HepG2 (cell line): ENCODE measurements around the gene RERE. TPM values are rescaled to one million over a fixed set of nuclear protein-coding genes. Genes with fewer than 3 reads are reported as not detected.

ENCODE experiments used
- ARNTL ChIP-seq: sonication (generic); formaldehyde crosslinking; IDR thresholded peaks from 2 replicates; pipeline ENCODE4 v1.4.0; 2020; ENCODE audit warnings: mild to moderate bottlenecking, missing genetic modification reagents
- EHMT2 ChIP-seq: fragments of 200-600 bp; sonication (generic); IDR thresholded peaks from 2 replicates; pipeline ENCODE4 v1.7.0; 2017; ENCODE audit warnings: antibody characterized with exemption, low read depth, low read length, borderline replicate concordance
- EZH2 ChIP-seq: conservative IDR thresholded peaks from 2 replicates; pipeline ENCODE4 v1.6.1; 2012; ENCODE audit warnings: mild to moderate bottlenecking, low read depth, low read length, moderate library complexity
- FOXJ3 ChIP-seq: sonication (generic); formaldehyde crosslinking; IDR thresholded peaks from 2 replicates; pipeline ENCODE4 v1.4.0; 2020; ENCODE audit warnings: missing genetic modification reagents, mild to moderate bottlenecking, borderline replicate concordance
- HDAC2 ChIP-seq: sonication (generic); formaldehyde crosslinking; IDR thresholded peaks from 2 replicates; pipeline ENCODE4 v1.4.0; 2020; ENCODE audit warnings: missing genetic modification reagents
- HNRNPUL1 ChIP-seq: fragments of 200-400 bp; formaldehyde crosslinking; IDR thresholded peaks from 2 replicates; pipeline ENCODE4 v1.6.1; 2017; ENCODE audit warnings: low read depth, mild to moderate bottlenecking, low read length, moderate library complexity
- IRF2 ChIP-seq: IDR thresholded peaks from 2 replicates; pipeline ENCODE4 v1.6.1; 2018; ENCODE audit warnings: missing genetic modification reagents, missing compliant biosample characterization
- NFIC ChIP-seq: IDR thresholded peaks from 2 replicates; pipeline ENCODE4 v1.6.1; 2012; ENCODE audit warnings: mild to moderate bottlenecking, low read length, inconsistent platforms
- PHF21A ChIP-seq: sonication (generic); formaldehyde crosslinking; IDR thresholded peaks from 2 replicates; pipeline ENCODE4 v1.5.0; 2020; ENCODE audit warnings: mild to moderate bottlenecking, missing genetic modification reagents
- REL ChIP-seq: sonication (generic); formaldehyde crosslinking; conservative IDR thresholded peaks from 2 replicates; pipeline ENCODE4 v1.8.0; 2022; ENCODE audit warnings: mild to moderate bottlenecking, missing genetic modification reagents, moderate library complexity
- SMARCC2 ChIP-seq: fragments of 450-650 bp; IDR thresholded peaks from 2 replicates; pipeline ENCODE4 v1.6.1; 2017; ENCODE audit warnings: antibody characterized with exemption, mild to moderate bottlenecking
- XRCC5 ChIP-seq: fragments of 200-400 bp; formaldehyde crosslinking; optimal IDR thresholded peaks from 2 replicates; pipeline ENCODE3; 2017; ENCODE audit warnings: mild to moderate bottlenecking, low read length
- ZNF12 ChIP-seq: sonication (generic); formaldehyde crosslinking; IDR thresholded peaks from 2 replicates; pipeline ENCODE4 v1.5.0; 2020; ENCODE audit warnings: missing genetic modification reagents
- ZNF331 ChIP-seq: sonication (generic); formaldehyde crosslinking; IDR thresholded peaks from 2 replicates; pipeline ENCODE4 v1.4.0; 2020; ENCODE audit warnings: missing genetic modification reagents
- ZNF557 ChIP-seq: sonication (generic); formaldehyde crosslinking; IDR thresholded peaks from 2 replicates; pipeline ENCODE4 v1.4.0; 2020; ENCODE audit warnings: missing genetic modification reagents
- ZNF737 ChIP-seq: sonication (generic); formaldehyde crosslinking; IDR thresholded peaks from 2 replicates; pipeline ENCODE4 v1.5.0; 2020; ENCODE audit warnings: missing genetic modification reagents, mild to moderate bottlenecking, borderline replicate concordance
- polyA plus RNA-seq, 8 experiments: library from polyadenylated mRNA; depleted of rRNA in 3 of 8; stranded (reverse) in 7 of 8; unstranded in 1 of 8; fragments of >200 nt; fragmentation: Illumina TruSeq in 4 of 8; extraction: Trizol in 4 of 8; gene quantifications; 2 replicates each; pipeline versions ENCODE4 v1.2.1 to v1.2.3, GENCODE V29; 2011 to 2016; ENCODE audit warnings: low read depth in 4 of 8, missing spikeins in 1 of 8, mixed read lengths in 1 of 8; ENCODE audit not compliant: insufficient read depth in 1 of 8
- total RNA-seq, 5 experiments: library from RNA; depleted of rRNA; stranded (reverse); fragments of >200 nt; fragmentation: Illumina TruSeq; extraction: Trizol; gene quantifications; 2 replicates each; pipeline ENCODE4 v1.2.3, GENCODE V29; 2016; ENCODE audit warnings: low read depth in 1 of 5
- TF ChIP-seq, protein P1 (sequence below): sonication (generic); formaldehyde crosslinking; IDR thresholded peaks from 2 replicates; pipeline ENCODE4 v1.4.0; 2020; ENCODE audit warnings: missing genetic modification reagents
- TF ChIP-seq, protein P2 (sequence below): sonication (generic); formaldehyde crosslinking; IDR thresholded peaks from 2 replicates; pipeline ENCODE4 v1.4.0; 2020; ENCODE audit warnings: missing genetic modification reagents
- TF ChIP-seq, protein P3 (sequence below), 2 experiments: sonication (generic) in 1 of 2; formaldehyde crosslinking in 1 of 2; IDR thresholded peaks; 2 replicates each; pipeline versions ENCODE4 v1.4.0 to v1.6.1; 2018 to 2020; ENCODE audit warnings: missing genetic modification reagents in 2 of 2, borderline replicate concordance in 1 of 2, low read depth in 1 of 2, mild to moderate bottlenecking in 1 of 2, missing biosample characterization in 1 of 2
- TF ChIP-seq, protein P4 (sequence below): sonication (generic); formaldehyde crosslinking; IDR thresholded peaks from 2 replicates; pipeline ENCODE4 v1.9.0; 2021; ENCODE audit warnings: missing genetic modification reagents, borderline replicate concordance
- TF ChIP-seq, protein P5 (sequence below): sonication (generic); formaldehyde crosslinking; IDR thresholded peaks from 2 replicates; pipeline ENCODE4 v1.4.0; 2020; ENCODE audit warnings: mild to moderate bottlenecking, missing genetic modification reagents

Gene RERE
- total and polyA plus RNA-seq, 2 of the 13 experiments (the other 11 are each of a cell fraction or from before 2014, with no cell fraction given): 18.3 to 21.9 TPM

DNA sequence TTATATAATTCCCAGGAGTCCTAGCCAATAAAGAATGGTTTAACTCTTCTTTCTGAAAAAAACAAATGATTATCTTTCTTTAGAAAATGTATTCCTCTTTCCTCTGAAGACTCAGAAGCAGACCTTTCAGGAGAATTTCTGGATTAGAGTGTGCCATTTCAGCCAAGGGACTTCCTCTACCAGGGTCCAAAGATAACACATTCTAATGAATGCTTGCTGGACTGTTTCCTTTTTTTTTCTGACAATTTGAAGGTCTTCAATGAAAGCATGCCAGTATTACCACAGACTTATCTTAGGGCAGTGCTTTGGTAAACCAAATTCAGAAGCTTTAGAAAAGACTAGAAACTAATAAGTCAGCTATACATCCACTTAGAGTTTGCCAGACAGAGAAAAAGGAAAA, 80.5 kb downstream of the RERE start (continued):
- TF ChIP-seq ARNTL (CRISPR knock-in tag) (no peak), NFIC (peak; percentile 22; the same call in 1 of the 2 replicates), XRCC5 (no peak), HNRNPUL1 (no peak), HDAC2 (peak; percentile 41; the same call in 1 of the 2 replicates), REL (CRISPR knock-in tag) (no peak), ZNF557 (CRISPR knock-in tag) (0 out of 2 replicates have a peak, but pooled peaks have one; percentile 40), ZNF331 (CRISPR knock-in tag) (0 out of 2 replicates have a peak, but pooled peaks have one; percentile 25), SMARCC2 (no peak), PHF21A (CRISPR knock-in tag) (peak; percentile 58), FOXJ3 (peak; percentile 34; the same call in 1 of the 2 replicates), ZNF12 (0 out of 2 replicates have a peak, but pooled peaks have one; percentile 10), ZNF737 (CRISPR knock-in tag) (no peak), EZH2 (no peak), EHMT2 (0 out of 2 replicates have a peak, but pooled peaks have one; percentile 42), IRF2 (CRISPR knock-in tag) (0 out of 2 replicates have a peak, but pooled peaks have one; percentile 18)
- TF ChIP-seq, protein P1, sequence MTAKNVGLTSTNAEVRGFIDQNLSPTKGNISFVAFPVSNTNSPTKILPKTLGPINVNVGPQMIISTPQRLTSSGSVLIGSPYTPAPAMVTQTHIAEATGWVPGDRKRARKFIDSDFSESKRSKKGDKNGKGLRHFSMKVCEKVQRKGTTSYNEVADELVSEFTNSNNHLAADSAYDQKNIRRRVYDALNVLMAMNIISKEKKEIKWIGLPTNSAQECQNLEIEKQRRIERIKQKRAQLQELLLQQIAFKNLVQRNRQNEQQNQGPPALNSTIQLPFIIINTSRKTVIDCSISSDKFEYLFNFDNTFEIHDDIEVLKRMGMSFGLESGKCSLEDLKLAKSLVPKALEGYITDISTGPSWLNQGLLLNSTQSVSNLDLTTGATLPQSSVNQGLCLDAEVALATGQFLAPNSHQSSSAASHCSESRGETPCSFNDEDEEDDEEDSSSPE (CRISPR knock-in tag): 0 out of 2 replicates have a peak, but pooled peaks have one; percentile 30
- TF ChIP-seq, protein P2, sequence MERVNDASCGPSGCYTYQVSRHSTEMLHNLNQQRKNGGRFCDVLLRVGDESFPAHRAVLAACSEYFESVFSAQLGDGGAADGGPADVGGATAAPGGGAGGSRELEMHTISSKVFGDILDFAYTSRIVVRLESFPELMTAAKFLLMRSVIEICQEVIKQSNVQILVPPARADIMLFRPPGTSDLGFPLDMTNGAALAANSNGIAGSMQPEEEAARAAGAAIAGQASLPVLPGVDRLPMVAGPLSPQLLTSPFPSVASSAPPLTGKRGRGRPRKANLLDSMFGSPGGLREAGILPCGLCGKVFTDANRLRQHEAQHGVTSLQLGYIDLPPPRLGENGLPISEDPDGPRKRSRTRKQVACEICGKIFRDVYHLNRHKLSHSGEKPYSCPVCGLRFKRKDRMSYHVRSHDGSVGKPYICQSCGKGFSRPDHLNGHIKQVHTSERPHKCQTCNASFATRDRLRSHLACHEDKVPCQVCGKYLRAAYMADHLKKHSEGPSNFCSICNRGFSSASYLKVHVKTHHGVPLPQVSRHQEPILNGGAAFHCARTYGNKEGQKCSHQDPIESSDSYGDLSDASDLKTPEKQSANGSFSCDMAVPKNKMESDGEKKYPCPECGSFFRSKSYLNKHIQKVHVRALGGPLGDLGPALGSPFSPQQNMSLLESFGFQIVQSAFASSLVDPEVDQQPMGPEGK (CRISPR knock-in tag): no peak
- TF ChIP-seq, protein P3, sequence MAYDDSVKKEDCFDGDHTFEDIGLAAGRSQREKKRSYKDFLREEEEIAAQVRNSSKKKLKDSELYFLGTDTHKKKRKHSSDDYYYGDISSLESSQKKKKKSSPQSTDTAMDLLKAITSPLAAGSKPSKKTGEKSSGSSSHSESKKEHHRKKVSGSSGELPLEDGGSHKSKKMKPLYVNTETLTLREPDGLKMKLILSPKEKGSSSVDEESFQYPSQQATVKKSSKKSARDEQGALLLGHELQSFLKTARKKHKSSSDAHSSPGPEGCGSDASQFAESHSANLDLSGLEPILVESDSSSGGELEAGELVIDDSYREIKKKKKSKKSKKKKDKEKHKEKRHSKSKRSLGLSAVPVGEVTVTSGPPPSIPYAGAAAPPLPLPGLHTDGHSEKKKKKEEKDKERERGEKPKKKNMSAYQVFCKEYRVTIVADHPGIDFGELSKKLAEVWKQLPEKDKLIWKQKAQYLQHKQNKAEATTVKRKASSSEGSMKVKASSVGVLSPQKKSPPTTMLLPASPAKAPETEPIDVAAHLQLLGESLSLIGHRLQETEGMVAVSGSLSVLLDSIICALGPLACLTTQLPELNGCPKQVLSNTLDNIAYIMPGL (CRISPR knock-in tag; IDR thresholded peaks at IDR 0.05; ENCODE audit: borderline replicate concordance in 1 of 2, low read depth in 1 of 2): 0 out of 4 replicates have a peak, but pooled peaks of 1 of the 2 experiments have one; percentile 38
- TF ChIP-seq, protein P4, sequence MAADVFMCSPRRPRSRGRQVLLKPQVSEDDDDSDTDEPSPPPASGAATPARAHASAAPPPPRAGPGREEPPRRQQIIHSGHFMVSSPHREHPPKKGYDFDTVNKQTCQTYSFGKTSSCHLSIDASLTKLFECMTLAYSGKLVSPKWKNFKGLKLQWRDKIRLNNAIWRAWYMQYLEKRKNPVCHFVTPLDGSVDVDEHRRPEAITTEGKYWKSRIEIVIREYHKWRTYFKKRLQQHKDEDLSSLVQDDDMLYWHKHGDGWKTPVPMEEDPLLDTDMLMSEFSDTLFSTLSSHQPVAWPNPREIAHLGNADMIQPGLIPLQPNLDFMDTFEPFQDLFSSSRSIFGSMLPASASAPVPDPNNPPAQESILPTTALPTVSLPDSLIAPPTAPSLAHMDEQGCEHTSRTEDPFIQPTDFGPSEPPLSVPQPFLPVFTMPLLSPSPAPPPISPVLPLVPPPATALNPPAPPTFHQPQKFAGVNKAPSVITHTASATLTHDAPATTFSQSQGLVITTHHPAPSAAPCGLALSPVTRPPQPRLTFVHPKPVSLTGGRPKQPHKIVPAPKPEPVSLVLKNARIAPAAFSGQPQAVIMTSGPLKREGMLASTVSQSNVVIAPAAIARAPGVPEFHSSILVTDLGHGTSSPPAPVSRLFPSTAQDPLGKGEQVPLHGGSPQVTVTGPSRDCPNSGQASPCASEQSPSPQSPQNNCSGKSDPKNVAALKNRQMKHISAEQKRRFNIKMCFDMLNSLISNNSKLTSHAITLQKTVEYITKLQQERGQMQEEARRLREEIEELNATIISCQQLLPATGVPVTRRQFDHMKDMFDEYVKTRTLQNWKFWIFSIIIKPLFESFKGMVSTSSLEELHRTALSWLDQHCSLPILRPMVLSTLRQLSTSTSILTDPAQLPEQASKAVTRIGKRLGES (CRISPR knock-in tag): peak; percentile 39; the same call in 1 of the 2 replicates
- TF ChIP-seq, protein P5, sequence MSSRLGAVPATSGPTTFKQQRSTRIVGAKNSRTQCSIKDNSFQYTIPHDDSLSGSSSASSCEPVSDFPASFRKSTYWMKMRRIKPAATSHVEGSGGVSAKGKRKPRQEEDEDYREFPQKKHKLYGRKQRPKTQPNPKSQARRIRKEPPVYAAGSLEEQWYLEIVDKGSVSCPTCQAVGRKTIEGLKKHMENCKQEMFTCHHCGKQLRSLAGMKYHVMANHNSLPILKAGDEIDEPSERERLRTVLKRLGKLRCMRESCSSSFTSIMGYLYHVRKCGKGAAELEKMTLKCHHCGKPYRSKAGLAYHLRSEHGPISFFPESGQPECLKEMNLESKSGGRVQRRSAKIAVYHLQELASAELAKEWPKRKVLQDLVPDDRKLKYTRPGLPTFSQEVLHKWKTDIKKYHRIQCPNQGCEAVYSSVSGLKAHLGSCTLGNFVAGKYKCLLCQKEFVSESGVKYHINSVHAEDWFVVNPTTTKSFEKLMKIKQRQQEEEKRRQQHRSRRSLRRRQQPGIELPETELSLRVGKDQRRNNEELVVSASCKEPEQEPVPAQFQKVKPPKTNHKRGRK (CRISPR knock-in tag): no peak
